Lung (tissue), 12 donors: Measurements from ENCODE around the gene SLC28A1. TPM values are rescaled to one million over a fixed set of nuclear protein-coding genes. Genes with fewer than 3 reads are reported as not detected.
"Not testable (repeated sequence)": the region's sequence is repeated elsewhere in the genome, so short reads cannot be mapped to it uniquely, and the experiment has no call there.

Source experiments
- ATAC-seq: fragments of 200-7000 bp; cut with Tn5 transposase; one replicate; pipeline ENCODE4 v1.9.1; 2020; ENCODE audit warnings: moderate number of reproducible peaks; ENCODE audit not compliant: insufficient read depth, low FRiP score
- DNase-seq, 3 donors: peaks; one replicate each; pipeline ENCODE4 v3.0.0-alpha.2; 2013 to 2017
- H3K27ac ChIP-seq, 2 donors: one replicate each; pipeline ENCODE4 v1.5.1; 2013; ENCODE audit warnings: mild to moderate bottlenecking in 2 of 2, moderate library complexity in 2 of 2, control low read depth in 1 of 2, inconsistent platforms in 1 of 2, low read depth in 1 of 2, low read length in 1 of 2
- H3K27me3 ChIP-seq, 3 donors: one replicate each; pipeline ENCODE4 v1.5.1; 2013; ENCODE audit warnings: low read length in 2 of 3; ENCODE audit not compliant: control insufficient read depth in 3 of 3, insufficient read depth in 3 of 3
- H3K36me3 ChIP-seq, 4 donors: one replicate each; pipeline ENCODE4 v1.5.1; 2013; ENCODE audit warnings: low read length in 4 of 4, mild to moderate bottlenecking in 1 of 4, moderate library complexity in 1 of 4; ENCODE audit not compliant: control insufficient read depth in 4 of 4, insufficient read depth in 4 of 4
- H3K4me1 ChIP-seq, 5 donors: one replicate each; pipeline ENCODE4 v1.5.1; 2013; ENCODE audit warnings: low read length in 5 of 5, mild to moderate bottlenecking in 2 of 5, moderate library complexity in 1 of 5; ENCODE audit not compliant: control insufficient read depth in 5 of 5, insufficient read depth in 5 of 5
- H3K4me3 ChIP-seq: one replicate; pipeline ENCODE4 v1.5.1; 2013; ENCODE audit warnings: mild to moderate bottlenecking, control low read depth, moderate library complexity
- H3K9ac ChIP-seq, 2 donors: one replicate each; pipeline ENCODE4 v1.5.1; 2013; ENCODE audit warnings: low read length in 2 of 2, control low read depth in 1 of 2; ENCODE audit not compliant: insufficient read depth in 1 of 2
- H3K9me3 ChIP-seq, 4 donors: one replicate each; pipeline ENCODE4 v1.5.1; 2013; ENCODE audit warnings: low read length in 3 of 4, mild to moderate bottlenecking in 1 of 4, moderate library complexity in 1 of 4; ENCODE audit not compliant: control insufficient read depth in 4 of 4, insufficient read depth in 3 of 4
- WGBS, 2 donors: extraction: QIAGEN DNeasy Blood & Tissue Kit; methylation state at CpG; one replicate each; pipeline ENCODE4 v1.1.7; 2013; 5-methylcytosine and 5-hydroxymethylcytosine counted together
- polyA plus RNA-seq, 2 donors: library from polyadenylated mRNA; stranded (reverse); fragments of 200-250 nt; gene quantifications; one replicate each; pipeline ENCODE4 v1.2.1, GENCODE V29; 2013
- total RNA-seq, 2 donors: library from RNA; depleted of rRNA in 1 of 2; stranded (reverse); fragments of >200 nt in 1 of 2; gene quantifications; one replicate each; pipeline ENCODE4 v1.2.1, GENCODE V29; 2014 to 2021
- TF ChIP-seq, protein P1 (sequence below): IDR thresholded peaks from 2 replicates; pipeline ENCODE4 v1.5.1; 2012; ENCODE audit warnings: mild to moderate bottlenecking; ENCODE audit errors: control extremely low read depth, extremely low read depth
- donor health status: control.
- donor health status: control.
- donor health status: Bipolar disorder and iron deficiency.
- donor health status: healthy.
- donor health status: DM: yes; HTN: yes; CAD: no.

SLC28A1 gene
- total and polyA plus RNA-seq, 4 donors = 0.06 TPM; not detected in 3

DNA sequence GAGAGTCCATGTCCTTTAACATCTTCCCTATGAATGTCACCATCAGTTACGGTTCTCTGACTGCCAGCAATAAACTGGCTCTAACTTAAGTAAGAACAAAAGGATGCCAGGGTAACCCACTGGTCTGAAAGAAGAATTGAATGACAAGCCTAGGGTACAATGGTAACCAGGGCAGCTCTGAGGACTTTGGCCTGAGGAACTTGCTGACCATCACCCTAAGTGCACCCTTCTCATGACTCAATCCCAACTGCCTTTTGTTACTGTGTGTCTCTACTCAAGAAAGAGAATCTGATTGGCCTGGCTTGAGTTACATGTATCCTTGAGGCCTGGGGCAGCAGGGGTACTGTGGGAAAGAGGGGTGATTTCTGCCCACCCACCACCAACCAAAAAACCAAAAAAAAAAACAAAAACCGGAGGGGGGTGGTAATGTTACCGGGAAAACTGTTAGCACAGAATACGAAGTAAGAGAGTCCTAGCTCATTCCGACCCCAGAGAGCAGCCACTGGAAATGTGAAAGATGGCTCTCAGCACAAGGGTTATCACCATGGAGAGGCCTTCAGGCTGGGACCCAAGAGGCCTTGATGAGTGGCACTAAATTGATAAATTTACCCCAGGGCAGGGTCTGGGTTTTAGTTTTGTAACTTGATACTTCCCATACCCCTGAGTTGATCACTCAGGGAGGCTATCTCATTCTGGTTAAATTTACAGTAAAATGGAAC lies 9.3 kb upstream of the SLC28A1 start:
- no peaks in the 10 kb centered on the region for H3K27me3 ChIP-seq
- no peaks in the 10 kb centered on the region for H3K36me3 ChIP-seq
- H3K27ac ChIP-seq = no peak overlapping the region
- no peak overlapping the region for H3K4me3 ChIP-seq
- H3K4me1 ChIP-seq = peaks cover 0 to 3% (median 0%) of the 10 kb centered on the region in 5 donors
- H3K9ac ChIP-seq = no peak overlapping the region
- TF ChIP-seq, protein P1, sequence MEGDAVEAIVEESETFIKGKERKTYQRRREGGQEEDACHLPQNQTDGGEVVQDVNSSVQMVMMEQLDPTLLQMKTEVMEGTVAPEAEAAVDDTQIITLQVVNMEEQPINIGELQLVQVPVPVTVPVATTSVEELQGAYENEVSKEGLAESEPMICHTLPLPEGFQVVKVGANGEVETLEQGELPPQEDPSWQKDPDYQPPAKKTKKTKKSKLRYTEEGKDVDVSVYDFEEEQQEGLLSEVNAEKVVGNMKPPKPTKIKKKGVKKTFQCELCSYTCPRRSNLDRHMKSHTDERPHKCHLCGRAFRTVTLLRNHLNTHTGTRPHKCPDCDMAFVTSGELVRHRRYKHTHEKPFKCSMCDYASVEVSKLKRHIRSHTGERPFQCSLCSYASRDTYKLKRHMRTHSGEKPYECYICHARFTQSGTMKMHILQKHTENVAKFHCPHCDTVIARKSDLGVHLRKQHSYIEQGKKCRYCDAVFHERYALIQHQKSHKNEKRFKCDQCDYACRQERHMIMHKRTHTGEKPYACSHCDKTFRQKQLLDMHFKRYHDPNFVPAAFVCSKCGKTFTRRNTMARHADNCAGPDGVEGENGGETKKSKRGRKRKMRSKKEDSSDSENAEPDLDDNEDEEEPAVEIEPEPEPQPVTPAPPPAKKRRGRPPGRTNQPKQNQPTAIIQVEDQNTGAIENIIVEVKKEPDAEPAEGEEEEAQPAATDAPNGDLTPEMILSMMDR = no peak
- 68 to 74% methylated on average over 5 of the region's 5 CpGs for WGBS, 2 donors
- DNase-seq (no peak), ATAC-seq (no peak)
- no peaks in the 10 kb centered on the region for H3K9me3 ChIP-seq

DNA sequence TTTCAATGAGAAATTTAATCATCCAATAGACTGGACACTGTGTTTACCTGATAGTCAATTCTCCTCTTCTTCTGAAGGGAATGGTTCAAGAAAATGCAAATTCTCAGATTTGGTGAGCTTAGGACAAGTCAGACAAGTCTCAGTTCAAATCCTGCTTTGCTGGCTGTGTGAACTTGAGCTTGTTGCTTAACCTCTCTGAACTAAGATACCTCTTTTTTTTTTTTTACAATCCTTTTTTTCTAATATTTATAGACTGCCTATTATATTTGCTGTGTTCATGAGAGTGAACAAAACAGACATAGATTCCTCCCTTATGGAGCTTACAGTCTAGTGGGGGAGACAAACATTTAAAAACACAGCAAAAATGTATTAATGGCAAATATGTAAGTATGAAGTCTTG lies 8.2 kb upstream of the SLC28A1 start:
- no peaks in the 10 kb centered on the region for H3K36me3 ChIP-seq
- H3K4me3 ChIP-seq = no peak overlapping the region
- DNase-seq (no peak), ATAC-seq (no peak)
- no peaks in the 10 kb centered on the region for H3K9me3 ChIP-seq
- peaks cover 0 to 3% (median 0%) of the 10 kb centered on the region in 5 donors for H3K4me1 ChIP-seq
- H3K27me3 ChIP-seq = no peaks in the 10 kb centered on the region
- TF ChIP-seq, protein P1 = no peak
- no peak overlapping the region for H3K27ac ChIP-seq
- no peak overlapping the region for H3K9ac ChIP-seq

DNA sequence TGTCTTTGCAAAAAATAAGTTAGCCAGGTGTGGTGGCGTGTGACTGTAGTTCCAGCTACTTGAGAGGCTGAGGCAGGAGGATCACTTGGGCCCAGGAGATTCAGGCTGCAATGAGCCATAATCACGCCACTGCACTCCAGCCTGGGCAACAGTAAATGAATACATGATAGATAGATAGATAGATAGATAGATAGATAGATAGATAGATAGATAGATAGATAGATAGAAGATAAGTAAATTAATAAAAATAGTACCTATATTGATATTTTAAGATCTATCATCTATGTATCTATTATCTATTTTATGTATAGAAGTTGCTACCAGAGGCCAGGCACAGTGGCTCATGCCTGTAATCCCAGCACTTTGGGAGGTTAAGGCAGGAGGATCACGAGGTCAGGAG lies 6.8 kb upstream of the SLC28A1 start:
- DNase-seq, H3K4me3 ChIP-seq, ATAC-seq, H3K27me3 ChIP-seq, H3K9me3 ChIP-seq, H3K4me1 ChIP-seq, H3K27ac ChIP-seq, H3K9ac ChIP-seq, H3K36me3 ChIP-seq: not testable (repeated sequence)
- WGBS, 2 donors = 91 to 94% methylated on average over 3 of the region's 3 CpGs

DNA sequence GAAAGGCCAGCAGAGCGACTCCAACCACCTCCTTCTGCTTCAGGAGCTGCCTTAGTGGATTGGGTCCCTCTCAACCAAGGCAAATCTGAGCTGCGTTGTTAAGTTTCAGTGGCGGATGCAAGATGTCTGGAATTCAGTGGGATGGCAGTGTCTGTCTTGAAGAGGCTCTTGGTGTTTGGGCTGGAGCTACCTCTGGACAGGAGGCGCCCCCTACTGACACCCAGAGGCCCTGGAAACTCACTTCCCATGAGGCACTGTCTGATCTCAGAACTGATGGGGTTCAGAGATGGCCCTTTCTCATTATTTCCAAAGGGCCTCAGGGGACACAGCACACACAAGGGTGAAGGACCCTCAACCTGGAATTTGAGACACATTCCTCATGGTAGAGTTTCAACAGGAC lies 6.0 kb upstream of the SLC28A1 start:
- peak; percentile 48 to 68 (median 55) for DNase-seq
- TF ChIP-seq, protein P1 = peak; percentile 59
- H3K9ac ChIP-seq = no peak overlapping the region
- no peak for ATAC-seq
- 33 to 49% methylated on average over 4 of the region's 4 CpGs for WGBS, 2 donors
- H3K9me3 ChIP-seq = no peaks in the 10 kb centered on the region
- H3K36me3 ChIP-seq = no peaks in the 10 kb centered on the region
- no peak overlapping the region for H3K27ac ChIP-seq
- peaks cover 0 to 1% (median 0%) of the 10 kb centered on the region in 5 donors for H3K4me1 ChIP-seq
- no peak overlapping the region for H3K4me3 ChIP-seq
- no peaks in the 10 kb centered on the region for H3K27me3 ChIP-seq
